ENCODE results near the gene CFAP74.

The CFAP74 gene

GRCh38 chr1:2037314-2037979 lies 33.9 kb upstream of the CFAP74 start:
- TF ChIP-seq RAD21 (IDR thresholded peaks at IDR 0.05; ENCODE audit: low read depth) (no peak), TAF1 (IDR thresholded peaks at IDR 0.05; ENCODE audit: low read depth) (no peak), TCF12 (IDR thresholded peaks at IDR 0.05; ENCODE audit: low read depth) (no peak), TEAD4 (IDR thresholded peaks at IDR 0.05) (no peak), CEBPB (IDR thresholded peaks at IDR 0.05) (no peak), CREB1 (IDR thresholded peaks at IDR 0.05; ENCODE audit: low read depth) (no peak), YY1 (IDR thresholded peaks at IDR 0.05; ENCODE audit: low read depth) (no peak), ZBTB7A (IDR thresholded peaks at IDR 0.05; ENCODE audit: low read depth) (no peak), EP300 (IDR thresholded peaks at IDR 0.05; ENCODE audit: borderline replicate concordance) (no peak), EGR1 (IDR thresholded peaks at IDR 0.05) (no peak), FOXM1 (IDR thresholded peaks at IDR 0.05; ENCODE audit: borderline replicate concordance, low read depth) (no peak), NFIC (IDR thresholded peaks at IDR 0.05) (no peak)
- TF ChIP-seq, protein P1, sequence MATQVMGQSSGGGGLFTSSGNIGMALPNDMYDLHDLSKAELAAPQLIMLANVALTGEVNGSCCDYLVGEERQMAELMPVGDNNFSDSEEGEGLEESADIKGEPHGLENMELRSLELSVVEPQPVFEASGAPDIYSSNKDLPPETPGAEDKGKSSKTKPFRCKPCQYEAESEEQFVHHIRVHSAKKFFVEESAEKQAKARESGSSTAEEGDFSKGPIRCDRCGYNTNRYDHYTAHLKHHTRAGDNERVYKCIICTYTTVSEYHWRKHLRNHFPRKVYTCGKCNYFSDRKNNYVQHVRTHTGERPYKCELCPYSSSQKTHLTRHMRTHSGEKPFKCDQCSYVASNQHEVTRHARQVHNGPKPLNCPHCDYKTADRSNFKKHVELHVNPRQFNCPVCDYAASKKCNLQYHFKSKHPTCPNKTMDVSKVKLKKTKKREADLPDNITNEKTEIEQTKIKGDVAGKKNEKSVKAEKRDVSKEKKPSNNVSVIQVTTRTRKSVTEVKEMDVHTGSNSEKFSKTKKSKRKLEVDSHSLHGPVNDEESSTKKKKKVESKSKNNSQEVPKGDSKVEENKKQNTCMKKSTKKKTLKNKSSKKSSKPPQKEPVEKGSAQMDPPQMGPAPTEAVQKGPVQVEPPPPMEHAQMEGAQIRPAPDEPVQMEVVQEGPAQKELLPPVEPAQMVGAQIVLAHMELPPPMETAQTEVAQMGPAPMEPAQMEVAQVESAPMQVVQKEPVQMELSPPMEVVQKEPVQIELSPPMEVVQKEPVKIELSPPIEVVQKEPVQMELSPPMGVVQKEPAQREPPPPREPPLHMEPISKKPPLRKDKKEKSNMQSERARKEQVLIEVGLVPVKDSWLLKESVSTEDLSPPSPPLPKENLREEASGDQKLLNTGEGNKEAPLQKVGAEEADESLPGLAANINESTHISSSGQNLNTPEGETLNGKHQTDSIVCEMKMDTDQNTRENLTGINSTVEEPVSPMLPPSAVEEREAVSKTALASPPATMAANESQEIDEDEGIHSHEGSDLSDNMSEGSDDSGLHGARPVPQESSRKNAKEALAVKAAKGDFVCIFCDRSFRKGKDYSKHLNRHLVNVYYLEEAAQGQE (IDR thresholded peaks at IDR 0.05; ENCODE audit: low read depth), result no peak
- TF ChIP-seq, protein P2, sequence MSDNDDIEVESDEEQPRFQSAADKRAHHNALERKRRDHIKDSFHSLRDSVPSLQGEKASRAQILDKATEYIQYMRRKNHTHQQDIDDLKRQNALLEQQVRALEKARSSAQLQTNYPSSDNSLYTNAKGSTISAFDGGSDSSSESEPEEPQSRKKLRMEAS (IDR thresholded peaks at IDR 0.05), result no peak
- TF ChIP-seq, protein P3, sequence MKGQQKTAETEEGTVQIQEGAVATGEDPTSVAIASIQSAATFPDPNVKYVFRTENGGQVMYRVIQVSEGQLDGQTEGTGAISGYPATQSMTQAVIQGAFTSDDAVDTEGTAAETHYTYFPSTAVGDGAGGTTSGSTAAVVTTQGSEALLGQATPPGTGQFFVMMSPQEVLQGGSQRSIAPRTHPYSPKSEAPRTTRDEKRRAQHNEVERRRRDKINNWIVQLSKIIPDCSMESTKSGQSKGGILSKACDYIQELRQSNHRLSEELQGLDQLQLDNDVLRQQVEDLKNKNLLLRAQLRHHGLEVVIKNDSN (IDR thresholded peaks at IDR 0.05), result no peak

GRCh38 chr1:2036287-2036686 lies 32.7 kb upstream of the CFAP74 start:
- TF ChIP-seq, protein P1 (IDR thresholded peaks at IDR 0.05; ENCODE audit: low read depth), result no peak
- TF ChIP-seq ZBTB7A (IDR thresholded peaks at IDR 0.05; ENCODE audit: low read depth) (no peak), YY1 (IDR thresholded peaks at IDR 0.05; ENCODE audit: low read depth) (no peak), CREB1 (IDR thresholded peaks at IDR 0.05; ENCODE audit: low read depth) (no peak)

DNA sequence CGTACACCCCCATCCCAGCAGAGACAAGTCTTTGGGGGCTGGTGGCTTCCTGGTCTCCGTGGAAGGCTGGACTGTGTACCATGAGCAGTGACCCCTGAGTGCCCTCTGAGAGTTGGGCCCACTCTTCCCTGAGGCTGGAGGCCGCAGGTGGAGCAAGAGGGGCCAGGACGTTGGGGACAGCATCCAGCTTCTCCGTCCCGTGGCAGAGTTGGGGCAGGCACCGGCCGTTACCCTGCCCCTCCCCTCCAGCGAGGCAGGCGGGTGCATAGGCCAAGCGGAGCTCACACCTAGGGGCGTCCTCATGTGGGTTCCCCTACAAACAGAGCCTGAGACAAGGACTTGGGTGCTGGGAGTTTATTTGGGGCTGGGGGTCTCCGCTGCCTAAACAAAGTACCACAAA lies 29.6 kb upstream of the CFAP74 start:
- no peak for TF ChIP-seq RAD21 (IDR thresholded peaks at IDR 0.05; ENCODE audit: low read depth)
- no peak for TF ChIP-seq CREB1 (IDR thresholded peaks at IDR 0.05; ENCODE audit: low read depth)
- TF ChIP-seq EGR1 (IDR thresholded peaks at IDR 0.05), result no peak
- TF ChIP-seq NFIC (IDR thresholded peaks at IDR 0.05), result no peak
- no peak for TF ChIP-seq TCF12 (IDR thresholded peaks at IDR 0.05; ENCODE audit: low read depth)
- TF ChIP-seq, protein P1 (IDR thresholded peaks at IDR 0.05; ENCODE audit: low read depth), result no peak
- TF ChIP-seq FOXM1 (IDR thresholded peaks at IDR 0.05; ENCODE audit: borderline replicate concordance, low read depth), result no peak
- TF ChIP-seq, protein P2 (IDR thresholded peaks at IDR 0.05), result no peak
- TF ChIP-seq CEBPB (IDR thresholded peaks at IDR 0.05), result no peak
- TF ChIP-seq TAF1 (IDR thresholded peaks at IDR 0.05; ENCODE audit: low read depth), result no peak
- TF ChIP-seq TEAD4 (IDR thresholded peaks at IDR 0.05), result no peak
- no peak for TF ChIP-seq EP300 (IDR thresholded peaks at IDR 0.05; ENCODE audit: borderline replicate concordance)
- no peak for TF ChIP-seq YY1 (IDR thresholded peaks at IDR 0.05; ENCODE audit: low read depth)
- TF ChIP-seq, protein P3 (IDR thresholded peaks at IDR 0.05), result no peak
- no peak for TF ChIP-seq ZBTB7A (IDR thresholded peaks at IDR 0.05; ENCODE audit: low read depth)

DNA sequence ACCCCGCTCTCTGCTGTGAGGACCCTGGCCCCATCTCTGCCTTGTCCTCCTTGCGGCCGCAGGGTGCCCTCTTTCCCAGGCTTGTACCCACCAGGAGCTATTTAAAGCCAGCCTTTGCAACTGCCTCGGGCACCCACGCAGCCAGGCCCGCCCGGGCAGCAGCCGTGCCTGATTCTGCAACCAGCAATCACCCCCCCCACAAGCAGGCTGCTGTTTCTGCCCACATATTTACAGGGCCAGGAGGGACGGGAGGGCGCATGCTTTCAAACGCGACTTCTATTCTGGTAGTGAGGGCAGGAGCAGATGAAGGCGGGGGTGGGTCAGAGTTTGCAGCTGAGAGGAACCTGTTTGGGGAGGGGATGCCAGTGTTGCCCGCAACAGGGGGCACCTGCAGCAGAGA lies 29.2 kb upstream of the CFAP74 start:
- TF ChIP-seq EGR1 (IDR thresholded peaks at IDR 0.05), result no peak
- no peak for TF ChIP-seq EP300 (IDR thresholded peaks at IDR 0.05; ENCODE audit: borderline replicate concordance)
- no peak for TF ChIP-seq YY1 (IDR thresholded peaks at IDR 0.05; ENCODE audit: low read depth)
- TF ChIP-seq, protein P1 (IDR thresholded peaks at IDR 0.05; ENCODE audit: low read depth), result no peak
- no peak for TF ChIP-seq ZBTB7A (IDR thresholded peaks at IDR 0.05; ENCODE audit: low read depth)
- TF ChIP-seq TEAD4 (IDR thresholded peaks at IDR 0.05), result no peak
- TF ChIP-seq CREB1 (IDR thresholded peaks at IDR 0.05; ENCODE audit: low read depth), result no peak
- no peak for TF ChIP-seq TCF12 (IDR thresholded peaks at IDR 0.05; ENCODE audit: low read depth)
- TF ChIP-seq RAD21 (IDR thresholded peaks at IDR 0.05; ENCODE audit: low read depth), result no peak
- TF ChIP-seq, protein P2 (IDR thresholded peaks at IDR 0.05), result no peak
- no peak for TF ChIP-seq TAF1 (IDR thresholded peaks at IDR 0.05; ENCODE audit: low read depth)
- TF ChIP-seq, protein P3 (IDR thresholded peaks at IDR 0.05), result no peak
- TF ChIP-seq NFIC (IDR thresholded peaks at IDR 0.05), result no peak
- TF ChIP-seq CEBPB (IDR thresholded peaks at IDR 0.05), result no peak
- no peak for TF ChIP-seq FOXM1 (IDR thresholded peaks at IDR 0.05; ENCODE audit: borderline replicate concordance, low read depth)
